ENCODE data around the gene MAP3K10.

The MAP3K10 gene

DNA sequence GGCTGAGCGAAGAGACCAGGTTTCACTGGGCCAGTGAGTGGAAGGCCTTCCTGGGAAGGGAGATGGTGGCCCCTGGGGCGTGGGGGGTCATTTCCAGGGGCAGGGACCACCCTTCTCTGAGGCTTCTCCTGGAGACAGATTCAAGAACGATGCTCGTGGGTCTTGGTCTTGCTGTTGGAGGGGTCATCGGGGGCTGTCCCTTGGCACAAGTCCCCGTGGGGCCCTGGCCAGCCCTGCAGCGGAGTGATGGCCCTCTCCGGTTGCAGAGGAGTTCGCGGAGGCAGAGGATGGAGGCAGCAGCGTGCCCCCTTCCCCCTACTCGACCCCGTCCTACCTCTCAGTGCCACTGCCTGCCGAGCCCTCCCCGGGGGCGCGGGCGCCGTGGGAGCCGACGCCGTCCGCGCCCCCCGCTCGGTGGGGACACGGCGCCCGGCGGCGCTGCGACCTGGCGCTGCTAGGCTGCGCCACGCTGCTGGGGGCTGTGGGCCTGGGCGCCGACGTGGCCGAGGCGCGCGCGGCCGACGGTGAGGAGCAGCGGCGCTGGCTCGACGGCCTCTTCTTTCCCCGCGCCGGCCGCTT is 22.1 kb downstream of the MAP3K10 start:
- DNase-seq (ENCODE audit: low spot score), result no peak
- Histone ChIP-seq H3K4me3 (ENCODE audit: severe bottlenecking) (no peak overlapping the region), H3K36me3 (ENCODE audit: low read depth) (0 out of 2 replicates have a peak, but pooled peaks cover 6% of the 10 kb centered on the region), H3K4me1 (ENCODE audit: insufficient read depth, poor library complexity, severe bottlenecking) (no peaks in the 10 kb centered on the region), H3K27me3 (ENCODE audit: insufficient read depth, poor library complexity, severe bottlenecking) (peaks cover 23% of the 10 kb centered on the region), H3K9me3 (ENCODE audit: severe bottlenecking) (no peaks in the 10 kb centered on the region), H3K27ac (ENCODE audit: poor library complexity, severe bottlenecking) (no peak overlapping the region)
- TF ChIP-seq, protein P1, sequence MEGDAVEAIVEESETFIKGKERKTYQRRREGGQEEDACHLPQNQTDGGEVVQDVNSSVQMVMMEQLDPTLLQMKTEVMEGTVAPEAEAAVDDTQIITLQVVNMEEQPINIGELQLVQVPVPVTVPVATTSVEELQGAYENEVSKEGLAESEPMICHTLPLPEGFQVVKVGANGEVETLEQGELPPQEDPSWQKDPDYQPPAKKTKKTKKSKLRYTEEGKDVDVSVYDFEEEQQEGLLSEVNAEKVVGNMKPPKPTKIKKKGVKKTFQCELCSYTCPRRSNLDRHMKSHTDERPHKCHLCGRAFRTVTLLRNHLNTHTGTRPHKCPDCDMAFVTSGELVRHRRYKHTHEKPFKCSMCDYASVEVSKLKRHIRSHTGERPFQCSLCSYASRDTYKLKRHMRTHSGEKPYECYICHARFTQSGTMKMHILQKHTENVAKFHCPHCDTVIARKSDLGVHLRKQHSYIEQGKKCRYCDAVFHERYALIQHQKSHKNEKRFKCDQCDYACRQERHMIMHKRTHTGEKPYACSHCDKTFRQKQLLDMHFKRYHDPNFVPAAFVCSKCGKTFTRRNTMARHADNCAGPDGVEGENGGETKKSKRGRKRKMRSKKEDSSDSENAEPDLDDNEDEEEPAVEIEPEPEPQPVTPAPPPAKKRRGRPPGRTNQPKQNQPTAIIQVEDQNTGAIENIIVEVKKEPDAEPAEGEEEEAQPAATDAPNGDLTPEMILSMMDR (IDR thresholded peaks at IDR 0.05; ENCODE audit: poor library complexity, severe bottlenecking), result no peak
- no peak for ATAC-seq (ENCODE audit: low read depth)

DNA sequence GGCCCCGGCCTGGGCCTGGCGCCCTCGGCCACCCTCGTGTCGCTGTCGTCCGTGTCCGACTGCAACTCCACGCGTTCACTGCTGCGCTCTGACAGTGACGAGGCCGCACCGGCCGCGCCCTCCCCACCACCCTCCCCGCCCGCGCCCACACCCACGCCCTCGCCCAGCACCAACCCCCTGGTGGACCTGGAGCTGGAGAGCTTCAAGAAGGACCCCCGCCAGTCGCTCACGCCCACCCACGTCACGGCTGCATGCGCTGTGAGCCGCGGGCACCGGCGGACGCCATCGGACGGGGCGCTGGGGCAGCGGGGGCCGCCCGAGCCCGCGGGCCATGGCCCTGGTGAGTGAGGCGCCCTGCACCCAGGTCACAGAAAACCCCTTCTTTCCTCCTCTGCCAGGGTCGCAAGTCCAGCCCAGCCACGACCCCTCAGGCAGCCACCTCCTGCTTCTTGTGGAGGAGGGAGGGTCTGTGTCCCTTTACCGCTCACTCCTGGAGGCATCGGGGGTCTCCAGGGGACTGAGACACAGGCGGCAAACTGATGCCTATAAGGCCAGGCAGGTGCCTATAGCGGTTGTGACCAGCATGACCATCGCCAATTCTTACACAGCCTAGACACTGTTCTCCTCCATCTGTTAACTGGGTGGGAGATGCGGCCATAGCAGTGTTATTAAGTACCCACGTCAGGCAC is 22.8 kb downstream of the MAP3K10 start:
- no peak overlapping the region for H3K4me3 ChIP-seq (ENCODE audit: severe bottlenecking)
- TF ChIP-seq, protein P1 (IDR thresholded peaks at IDR 0.05; ENCODE audit: poor library complexity, severe bottlenecking), result no peak
- H3K36me3 ChIP-seq (ENCODE audit: low read depth), result 0 out of 2 replicates have a peak, but pooled peaks cover 6% of the 10 kb centered on the region
- no peaks in the 10 kb centered on the region for H3K4me1 ChIP-seq (ENCODE audit: insufficient read depth, poor library complexity, severe bottlenecking)
- H3K27me3 ChIP-seq (ENCODE audit: insufficient read depth, poor library complexity, severe bottlenecking), result peaks cover 30% of the 10 kb centered on the region
- no peak for ATAC-seq (ENCODE audit: low read depth)
- no peak for DNase-seq (ENCODE audit: low spot score)
- H3K9me3 ChIP-seq (ENCODE audit: severe bottlenecking), result no peaks in the 10 kb centered on the region
- H3K27ac ChIP-seq (ENCODE audit: poor library complexity, severe bottlenecking), result no peak overlapping the region

DNA sequence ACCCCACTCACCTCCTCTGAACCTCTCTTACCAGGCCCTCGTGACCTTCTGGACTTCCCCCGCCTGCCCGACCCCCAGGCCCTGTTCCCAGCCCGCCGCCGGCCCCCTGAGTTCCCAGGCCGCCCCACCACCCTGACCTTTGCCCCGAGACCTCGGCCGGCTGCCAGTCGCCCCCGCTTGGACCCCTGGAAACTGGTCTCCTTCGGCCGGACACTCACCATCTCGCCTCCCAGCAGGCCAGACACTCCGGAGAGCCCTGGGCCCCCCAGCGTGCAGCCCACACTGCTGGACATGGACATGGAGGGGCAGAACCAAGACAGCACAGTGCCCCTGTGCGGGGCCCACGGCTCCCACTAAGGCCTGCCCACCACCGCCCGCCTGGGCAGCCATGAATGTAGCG is 23.7 kb downstream of the MAP3K10 start:
- H3K4me3 ChIP-seq (ENCODE audit: severe bottlenecking), result no peak overlapping the region
- ATAC-seq (ENCODE audit: low read depth) (no peak), DNase-seq (ENCODE audit: low spot score) (no peak)
- no peaks in the 10 kb centered on the region for H3K9me3 ChIP-seq (ENCODE audit: severe bottlenecking)
- H3K27me3 ChIP-seq (ENCODE audit: insufficient read depth, poor library complexity, severe bottlenecking), result peaks cover 33% of the 10 kb centered on the region
- H3K4me1 ChIP-seq (ENCODE audit: insufficient read depth, poor library complexity, severe bottlenecking), result no peaks in the 10 kb centered on the region
- H3K27ac ChIP-seq (ENCODE audit: poor library complexity, severe bottlenecking), result no peak overlapping the region
- H3K36me3 ChIP-seq (ENCODE audit: low read depth), result 0 out of 2 replicates have a peak, but pooled peaks cover 3% of the 10 kb centered on the region
- TF ChIP-seq, protein P1 (IDR thresholded peaks at IDR 0.05; ENCODE audit: poor library complexity, severe bottlenecking), result no peak

DNA sequence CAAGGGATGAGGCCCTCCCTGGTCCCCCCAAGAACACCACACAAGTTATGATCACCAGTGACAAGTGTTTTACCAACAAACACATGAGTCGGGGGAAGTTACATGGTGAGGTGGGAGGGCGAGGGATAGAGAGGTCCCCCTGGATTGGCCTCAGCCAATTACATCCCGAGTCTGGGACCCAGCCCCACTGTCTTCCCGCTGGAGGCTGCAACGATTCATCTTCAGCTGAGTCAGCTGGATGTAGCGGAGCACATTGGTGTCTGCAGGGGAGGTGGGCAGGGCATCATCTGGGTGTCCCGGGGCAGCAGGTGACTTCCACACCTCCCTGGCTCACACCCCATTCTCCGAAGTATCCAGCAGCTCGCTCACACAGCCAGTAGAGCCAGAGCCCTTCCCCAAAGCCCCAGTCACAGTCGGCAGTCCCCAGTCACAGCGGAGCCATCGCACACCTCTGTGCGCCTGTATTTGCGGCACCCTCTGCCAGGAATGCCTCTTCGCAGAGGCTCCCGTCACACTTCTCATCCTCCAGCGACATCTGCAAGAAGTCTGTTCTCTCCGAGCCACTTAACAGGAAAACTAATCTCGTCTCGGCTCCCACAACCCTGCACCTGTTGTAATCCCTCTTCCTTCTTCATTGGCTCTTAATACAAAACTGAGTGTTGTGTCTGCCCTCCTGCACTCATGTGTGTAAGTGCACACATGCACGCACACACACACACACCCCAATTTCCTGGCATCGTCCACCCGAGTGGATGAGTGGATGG is 25.0 kb downstream of the MAP3K10 start:
- Histone ChIP-seq H3K36me3 (ENCODE audit: low read depth) (no peaks in the 10 kb centered on the region), H3K4me1 (ENCODE audit: insufficient read depth, poor library complexity, severe bottlenecking) (no peaks in the 10 kb centered on the region), H3K9me3 (ENCODE audit: severe bottlenecking) (no peaks in the 10 kb centered on the region), H3K4me3 (ENCODE audit: severe bottlenecking) (no peak overlapping the region), H3K27ac (ENCODE audit: poor library complexity, severe bottlenecking) (no peak overlapping the region), H3K27me3 (ENCODE audit: insufficient read depth, poor library complexity, severe bottlenecking) (peaks cover 33% of the 10 kb centered on the region)
- no peak for ATAC-seq (ENCODE audit: low read depth)
- TF ChIP-seq, protein P1 (IDR thresholded peaks at IDR 0.05; ENCODE audit: poor library complexity, severe bottlenecking), result no peak
- no peak for DNase-seq (ENCODE audit: low spot score)
